ENCODE results near the gene PVALB. TPM values are rescaled to one million over a fixed set of nuclear protein-coding genes. Genes with fewer than 3 reads are reported as not detected.

The PVALB gene
- total and polyA plus RNA-seq, 9 of the 15 experiments (the other 6 are each of a cell fraction or from before 2014, with no cell fraction given), result not detected

DNA sequence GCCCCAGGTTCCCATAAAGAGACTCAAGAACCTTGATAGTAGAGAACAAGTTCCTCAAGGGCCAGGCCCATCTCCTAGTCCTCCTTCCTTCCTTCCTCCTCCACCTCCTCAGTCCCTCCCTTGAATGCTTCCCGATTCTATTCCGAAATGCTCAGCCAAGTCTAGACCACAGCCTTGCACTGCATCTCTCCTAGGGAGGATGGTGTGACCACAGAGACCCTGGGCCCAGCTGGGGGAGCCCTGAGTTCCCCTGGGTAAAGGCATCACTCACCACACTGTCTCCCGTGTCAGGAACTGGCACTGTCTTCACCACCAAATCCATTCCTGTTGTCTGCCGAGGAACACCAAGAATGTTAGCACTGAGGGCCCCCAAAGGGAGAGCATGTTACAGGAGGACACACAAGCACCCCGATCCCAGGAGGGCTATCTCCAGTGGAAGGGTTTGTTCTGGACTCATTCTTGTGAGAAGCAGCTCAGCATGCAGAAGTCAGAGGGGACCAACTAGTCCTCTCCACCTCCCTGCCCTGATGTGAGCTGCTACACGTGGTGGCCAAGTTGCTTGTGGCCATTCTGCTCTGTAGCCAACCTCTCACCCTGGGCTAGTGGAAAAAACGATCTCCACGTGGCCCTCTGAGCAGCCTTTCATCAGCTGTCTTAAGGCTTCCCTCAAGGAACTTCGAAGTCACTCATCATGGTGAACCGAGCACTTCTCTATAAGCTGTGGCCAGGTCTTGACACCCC lies 49.6 kb downstream of the PVALB start:
- no TSS peak for BruUV-seq (replicated peaks)
- FAIRE-seq (no peak), ATAC-seq (no peak), DNase-seq (ENCODE audit: extremely low read depth in 1 of 4, low spot score in 3 of 4) (no peak)
- no peaks in the 10 kb centered on the region for H3K79me2 ChIP-seq (ENCODE audit: control insufficient read depth, insufficient read depth, low read length)
- H4K20me1 ChIP-seq (replicated peaks; ENCODE audit: control insufficient read depth, insufficient read depth, low read length), result no peaks in the 10 kb centered on the region
- no peak overlapping the region for H2AFZ ChIP-seq (ENCODE audit: low read depth, low read length)
- no peak overlapping the region for H3K9ac ChIP-seq (ENCODE audit: insufficient read depth in 1 of 2, low read depth in 2 of 2, low read length in 2 of 2)
- 0% methylated on average over 8 of the region's 10 CpGs for WGBS (ENCODE audit: insufficient coverage, low coverage, missing lambda C conversion rate)
- no peaks in the 10 kb centered on the region for H3K36me3 ChIP-seq (ENCODE audit: control insufficient read depth, insufficient read depth, low read length)
- ChIA-PET POLR2A (interaction anchor here (0.7 to 0.8 kb wide), 2 partner anchors 13 to 23 kb away, joined by 3 to 4 read pairs; no protein-coding TSS in a partner anchor), CTCF (ENCODE audit: low intra/inter-chr PET ratio) (no interaction called here)
- no peak overlapping the region for H3K4me3 ChIP-seq
- in situ Hi-C loops (cut with MboI), result no loop called here
- no peak for TF ChIP-seq ETV6 (IDR thresholded peaks at IDR 0.05; ENCODE audit: borderline replicate concordance in 1 of 2, low read depth in 2 of 2, low read length in 1 of 2)
- no peak for TF ChIP-seq ETV6 (CRISPR knock-in tag; IDR thresholded peaks at IDR 0.05; ENCODE audit: borderline replicate concordance)
- TF ChIP-seq CTBP1 (IDR thresholded peaks at IDR 0.05; ENCODE audit: borderline replicate concordance), result no peak
- TF ChIP-seq NR2F6 (CRISPR knock-in tag; IDR thresholded peaks at IDR 0.05), result no peak
- TF ChIP-seq, protein P1, sequence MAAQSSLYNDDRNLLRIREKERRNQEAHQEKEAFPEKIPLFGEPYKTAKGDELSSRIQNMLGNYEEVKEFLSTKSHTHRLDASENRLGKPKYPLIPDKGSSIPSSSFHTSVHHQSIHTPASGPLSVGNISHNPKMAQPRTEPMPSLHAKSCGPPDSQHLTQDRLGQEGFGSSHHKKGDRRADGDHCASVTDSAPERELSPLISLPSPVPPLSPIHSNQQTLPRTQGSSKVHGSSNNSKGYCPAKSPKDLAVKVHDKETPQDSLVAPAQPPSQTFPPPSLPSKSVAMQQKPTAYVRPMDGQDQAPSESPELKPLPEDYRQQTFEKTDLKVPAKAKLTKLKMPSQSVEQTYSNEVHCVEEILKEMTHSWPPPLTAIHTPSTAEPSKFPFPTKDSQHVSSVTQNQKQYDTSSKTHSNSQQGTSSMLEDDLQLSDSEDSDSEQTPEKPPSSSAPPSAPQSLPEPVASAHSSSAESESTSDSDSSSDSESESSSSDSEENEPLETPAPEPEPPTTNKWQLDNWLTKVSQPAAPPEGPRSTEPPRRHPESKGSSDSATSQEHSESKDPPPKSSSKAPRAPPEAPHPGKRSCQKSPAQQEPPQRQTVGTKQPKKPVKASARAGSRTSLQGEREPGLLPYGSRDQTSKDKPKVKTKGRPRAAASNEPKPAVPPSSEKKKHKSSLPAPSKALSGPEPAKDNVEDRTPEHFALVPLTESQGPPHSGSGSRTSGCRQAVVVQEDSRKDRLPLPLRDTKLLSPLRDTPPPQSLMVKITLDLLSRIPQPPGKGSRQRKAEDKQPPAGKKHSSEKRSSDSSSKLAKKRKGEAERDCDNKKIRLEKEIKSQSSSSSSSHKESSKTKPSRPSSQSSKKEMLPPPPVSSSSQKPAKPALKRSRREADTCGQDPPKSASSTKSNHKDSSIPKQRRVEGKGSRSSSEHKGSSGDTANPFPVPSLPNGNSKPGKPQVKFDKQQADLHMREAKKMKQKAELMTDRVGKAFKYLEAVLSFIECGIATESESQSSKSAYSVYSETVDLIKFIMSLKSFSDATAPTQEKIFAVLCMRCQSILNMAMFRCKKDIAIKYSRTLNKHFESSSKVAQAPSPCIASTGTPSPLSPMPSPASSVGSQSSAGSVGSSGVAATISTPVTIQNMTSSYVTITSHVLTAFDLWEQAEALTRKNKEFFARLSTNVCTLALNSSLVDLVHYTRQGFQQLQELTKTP (IDR thresholded peaks at IDR 0.05; ENCODE audit: low read depth in 1 of 2, partially characterized antibody in 2 of 2), result no peak
- no peak for TF ChIP-seq FOXA1 (IDR thresholded peaks at IDR 0.05; ENCODE audit: borderline replicate concordance)
- no peak for TF ChIP-seq SMAD3 (CRISPR knock-in tag; conservative IDR thresholded peaks at IDR 0.05)
- TF ChIP-seq SPI1 (IDR thresholded peaks at IDR 0.05; ENCODE audit: borderline replicate concordance, low read depth, low read length), result no peak
- H3K4me2 ChIP-seq (ENCODE audit: insufficient read depth, low read length), result no peak overlapping the region
- H3K9me3 ChIP-seq (replicated peaks; ENCODE audit: control insufficient read depth, insufficient read depth, low read depth, low read length), result no peaks in the 10 kb centered on the region
- peaks cover 2 to 89% of the 10 kb centered on the region in 2 experiments; a peak in 4 of 5 replicates for H3K27me3 ChIP-seq (ENCODE audit: control insufficient read depth in 2 of 2, insufficient read depth in 2 of 2, low read length in 2 of 2)
- intact Hi-C loops (cut with micrococcal nuclease), result no loop called here
- H3K27ac ChIP-seq (ENCODE audit: extremely low read depth, low read depth, low read length), result no peak overlapping the region
- no peaks in the 10 kb centered on the region for H3K9me1 ChIP-seq (ENCODE audit: control insufficient read depth, insufficient read depth, low read length)
- H3K4me1 ChIP-seq (replicated peaks in 1 of 2; ENCODE audit: control insufficient read depth in 2 of 2, insufficient read depth in 2 of 2, low read length in 2 of 2), result no peaks in the 10 kb centered on the region

All from K562 (cell line).